ENCODE measurements around the gene ARHGAP12. TPM values are rescaled to one million over a fixed set of nuclear protein-coding genes. Genes with fewer than 3 reads are reported as not detected.

ARHGAP12 gene
- total and polyA plus RNA-seq, 10 donors = 20.5 to 69.7 (median 46.9) TPM

DNA sequence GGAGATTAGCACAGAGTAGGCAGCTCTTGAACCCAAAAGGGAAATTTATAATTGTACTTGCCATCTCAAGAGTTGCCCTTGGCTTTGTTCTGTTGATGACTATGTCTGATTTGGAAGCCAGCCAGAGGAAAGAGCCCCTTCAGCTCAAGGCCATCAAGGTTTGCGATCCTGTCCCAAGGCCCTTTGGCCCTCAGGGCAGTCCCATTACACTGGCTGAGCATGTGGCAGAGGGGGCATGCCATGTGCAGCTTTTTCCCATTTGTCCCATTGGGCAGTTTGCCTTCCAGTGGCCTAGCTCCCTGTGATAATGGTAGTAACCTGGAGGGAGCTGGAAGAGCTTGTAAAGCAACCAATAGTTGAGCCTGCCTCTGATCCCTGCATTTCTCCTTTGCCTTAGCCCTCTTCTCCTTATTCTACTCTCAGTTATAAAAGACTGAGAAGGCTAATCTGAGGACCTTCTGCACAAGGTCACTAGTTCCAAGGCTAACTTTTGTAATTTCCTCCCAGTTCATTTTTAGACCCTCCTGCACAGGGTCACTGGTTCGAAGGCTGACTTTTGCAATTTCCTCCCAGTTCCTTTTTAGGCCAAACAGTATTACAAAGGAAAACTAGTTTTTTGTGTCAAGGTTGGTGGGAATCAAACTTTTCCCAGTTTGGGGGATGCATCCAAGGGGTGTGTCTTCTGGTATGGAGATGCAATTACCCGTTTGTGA, 31.0 kb upstream of the ARHGAP12 start:
- peaks cover 11 to 78% (median 48%) of the 10 kb centered on the region in 6 donors for H3K4me1 ChIP-seq
- WGBS, 5 donors = 31 to 47% (median 40%) methylated on average over 3 of the region's 3 CpGs
- no peak overlapping the region for H3K4me3 ChIP-seq
- TF ChIP-seq CTCF (IDR thresholded peaks at IDR 0.05 in 8 of 11, conservative IDR thresholded peaks at IDR 0.05 in 3 of 11) = no peak
- TF ChIP-seq POLR2AphosphoS5 (IDR thresholded peaks at IDR 0.05) = peak in 2 of 3 donors; percentile 63 to 70
- H3K9me3 ChIP-seq = peaks cover 0 to 12% (median 7%) of the 10 kb centered on the region in 8 donors
- no peaks in the 10 kb centered on the region for H3K27me3 ChIP-seq (replicated peaks in 1 of 7)
- peak overlapping the region; percentile 49 to 80 (median 74) for H3K27ac ChIP-seq
- H3K36me3 ChIP-seq = no peaks in the 10 kb centered on the region
- no peak for DNase-seq
- intact Hi-C loops (cut with DNase I; ENCODE audit: low total_unique reads) = no loop called here

DNA sequence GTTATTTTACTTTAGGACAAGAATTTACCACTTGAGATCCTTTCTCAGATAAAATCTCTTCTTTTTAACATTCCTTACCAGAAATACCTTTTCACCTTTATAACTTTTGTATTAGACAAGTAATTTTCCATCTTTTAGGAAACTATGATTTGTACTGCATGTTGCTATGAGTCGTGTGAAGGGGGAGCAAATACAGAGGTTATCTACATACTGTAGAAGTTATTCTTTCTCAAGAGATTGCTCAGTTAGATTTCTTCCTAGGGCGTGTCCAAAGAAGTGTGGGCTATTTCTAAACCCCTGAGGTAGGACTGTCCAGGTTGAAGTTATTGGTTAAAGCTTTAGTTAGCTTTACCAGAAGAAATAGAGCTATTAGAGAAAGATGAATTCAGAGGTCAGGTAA, 30.2 kb upstream of the ARHGAP12 start:
- TF ChIP-seq CTCF (IDR thresholded peaks at IDR 0.05 in 8 of 11, conservative IDR thresholded peaks at IDR 0.05 in 3 of 11) (no peak), POLR2AphosphoS5 (IDR thresholded peaks at IDR 0.05) (no peak), POLR2A (IDR thresholded peaks at IDR 0.05) (no peak)
- intact Hi-C loops (cut with DNase I; ENCODE audit: low total_unique reads) = no loop called here
- H3K4me1 ChIP-seq = peaks cover 11 to 70% (median 48%) of the 10 kb centered on the region in 6 donors
- H3K9me3 ChIP-seq = peaks cover 0 to 19% (median 15%) of the 10 kb centered on the region in 8 donors
- H3K27ac ChIP-seq = peak overlapping the region; percentile 13 to 80 (median 74)
- no peaks in the 10 kb centered on the region for H3K27me3 ChIP-seq (replicated peaks in 1 of 7)
- WGBS, 5 donors = 36 to 77% (median 70%) methylated on average over 2 of the region's 2 CpGs
- no peak for DNase-seq
- H3K36me3 ChIP-seq = no peaks in the 10 kb centered on the region
- H3K4me3 ChIP-seq = no peak overlapping the region

- DNase-seq = no peak
- intact Hi-C loops (cut with DNase I; ENCODE audit: low total_unique reads) = no loop called here
- TF ChIP-seq CTCF (IDR thresholded peaks at IDR 0.05 in 8 of 11, conservative IDR thresholded peaks at IDR 0.05 in 3 of 11) (no peak), POLR2AphosphoS5 (IDR thresholded peaks at IDR 0.05) (no peak), POLR2A (IDR thresholded peaks at IDR 0.05) (no peak)
- peaks cover 6 to 53% (median 29%) of the 10 kb centered on the region in 6 donors for H3K4me1 ChIP-seq
- H3K9me3 ChIP-seq = peaks cover 0 to 25% (median 19%) of the 10 kb centered on the region in 8 donors
- WGBS, 5 donors = 52 to 74% (median 61%) methylated on average over 5 of the region's 5 CpGs
- peak overlapping the region in 2 of 8 donors; percentile 10 to 28 for H3K27ac ChIP-seq
- no peak overlapping the region for H3K4me3 ChIP-seq
- H3K27me3 ChIP-seq (replicated peaks in 1 of 7) = no peaks in the 10 kb centered on the region
- no peaks in the 10 kb centered on the region for H3K36me3 ChIP-seq
Observed at GRCh38 chr10:31956200-31956946, 27.7 kb upstream of the ARHGAP12 start.

All from spleen (tissue), 11 donors.